ENCODE data around the gene CLCN6. TPM values are rescaled to one million over a fixed set of nuclear protein-coding genes. Genes with fewer than 3 reads are reported as not detected.

The CLCN6 gene
- total and polyA plus RNA-seq, 2 of the 8 experiments (the other 6 are each of a cell fraction or from before 2014, with no cell fraction given) = 15.7 to 26.0 TPM

DNA sequence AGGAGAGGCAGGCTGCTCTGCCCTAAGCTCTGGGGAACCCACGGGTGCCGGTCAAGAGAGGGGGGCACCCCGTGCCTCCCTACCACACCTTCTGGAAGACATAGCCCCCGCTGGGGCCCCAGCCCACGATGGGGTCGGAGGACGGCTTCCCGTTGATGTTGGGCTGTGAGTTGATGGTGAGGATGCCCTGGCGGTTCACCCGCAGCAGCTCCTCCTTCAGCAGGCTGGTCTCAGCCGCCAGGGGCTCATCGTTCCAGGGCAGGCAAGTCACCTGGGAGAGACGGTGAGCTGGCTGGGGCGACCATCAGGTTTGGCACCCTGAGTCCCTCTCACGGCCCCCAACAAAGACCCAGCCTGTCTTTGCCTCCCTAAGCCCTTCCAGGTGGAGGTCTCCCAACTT lies 12.2 kb upstream of the CLCN6 start (continued):
- TF ChIP-seq, protein P1, sequence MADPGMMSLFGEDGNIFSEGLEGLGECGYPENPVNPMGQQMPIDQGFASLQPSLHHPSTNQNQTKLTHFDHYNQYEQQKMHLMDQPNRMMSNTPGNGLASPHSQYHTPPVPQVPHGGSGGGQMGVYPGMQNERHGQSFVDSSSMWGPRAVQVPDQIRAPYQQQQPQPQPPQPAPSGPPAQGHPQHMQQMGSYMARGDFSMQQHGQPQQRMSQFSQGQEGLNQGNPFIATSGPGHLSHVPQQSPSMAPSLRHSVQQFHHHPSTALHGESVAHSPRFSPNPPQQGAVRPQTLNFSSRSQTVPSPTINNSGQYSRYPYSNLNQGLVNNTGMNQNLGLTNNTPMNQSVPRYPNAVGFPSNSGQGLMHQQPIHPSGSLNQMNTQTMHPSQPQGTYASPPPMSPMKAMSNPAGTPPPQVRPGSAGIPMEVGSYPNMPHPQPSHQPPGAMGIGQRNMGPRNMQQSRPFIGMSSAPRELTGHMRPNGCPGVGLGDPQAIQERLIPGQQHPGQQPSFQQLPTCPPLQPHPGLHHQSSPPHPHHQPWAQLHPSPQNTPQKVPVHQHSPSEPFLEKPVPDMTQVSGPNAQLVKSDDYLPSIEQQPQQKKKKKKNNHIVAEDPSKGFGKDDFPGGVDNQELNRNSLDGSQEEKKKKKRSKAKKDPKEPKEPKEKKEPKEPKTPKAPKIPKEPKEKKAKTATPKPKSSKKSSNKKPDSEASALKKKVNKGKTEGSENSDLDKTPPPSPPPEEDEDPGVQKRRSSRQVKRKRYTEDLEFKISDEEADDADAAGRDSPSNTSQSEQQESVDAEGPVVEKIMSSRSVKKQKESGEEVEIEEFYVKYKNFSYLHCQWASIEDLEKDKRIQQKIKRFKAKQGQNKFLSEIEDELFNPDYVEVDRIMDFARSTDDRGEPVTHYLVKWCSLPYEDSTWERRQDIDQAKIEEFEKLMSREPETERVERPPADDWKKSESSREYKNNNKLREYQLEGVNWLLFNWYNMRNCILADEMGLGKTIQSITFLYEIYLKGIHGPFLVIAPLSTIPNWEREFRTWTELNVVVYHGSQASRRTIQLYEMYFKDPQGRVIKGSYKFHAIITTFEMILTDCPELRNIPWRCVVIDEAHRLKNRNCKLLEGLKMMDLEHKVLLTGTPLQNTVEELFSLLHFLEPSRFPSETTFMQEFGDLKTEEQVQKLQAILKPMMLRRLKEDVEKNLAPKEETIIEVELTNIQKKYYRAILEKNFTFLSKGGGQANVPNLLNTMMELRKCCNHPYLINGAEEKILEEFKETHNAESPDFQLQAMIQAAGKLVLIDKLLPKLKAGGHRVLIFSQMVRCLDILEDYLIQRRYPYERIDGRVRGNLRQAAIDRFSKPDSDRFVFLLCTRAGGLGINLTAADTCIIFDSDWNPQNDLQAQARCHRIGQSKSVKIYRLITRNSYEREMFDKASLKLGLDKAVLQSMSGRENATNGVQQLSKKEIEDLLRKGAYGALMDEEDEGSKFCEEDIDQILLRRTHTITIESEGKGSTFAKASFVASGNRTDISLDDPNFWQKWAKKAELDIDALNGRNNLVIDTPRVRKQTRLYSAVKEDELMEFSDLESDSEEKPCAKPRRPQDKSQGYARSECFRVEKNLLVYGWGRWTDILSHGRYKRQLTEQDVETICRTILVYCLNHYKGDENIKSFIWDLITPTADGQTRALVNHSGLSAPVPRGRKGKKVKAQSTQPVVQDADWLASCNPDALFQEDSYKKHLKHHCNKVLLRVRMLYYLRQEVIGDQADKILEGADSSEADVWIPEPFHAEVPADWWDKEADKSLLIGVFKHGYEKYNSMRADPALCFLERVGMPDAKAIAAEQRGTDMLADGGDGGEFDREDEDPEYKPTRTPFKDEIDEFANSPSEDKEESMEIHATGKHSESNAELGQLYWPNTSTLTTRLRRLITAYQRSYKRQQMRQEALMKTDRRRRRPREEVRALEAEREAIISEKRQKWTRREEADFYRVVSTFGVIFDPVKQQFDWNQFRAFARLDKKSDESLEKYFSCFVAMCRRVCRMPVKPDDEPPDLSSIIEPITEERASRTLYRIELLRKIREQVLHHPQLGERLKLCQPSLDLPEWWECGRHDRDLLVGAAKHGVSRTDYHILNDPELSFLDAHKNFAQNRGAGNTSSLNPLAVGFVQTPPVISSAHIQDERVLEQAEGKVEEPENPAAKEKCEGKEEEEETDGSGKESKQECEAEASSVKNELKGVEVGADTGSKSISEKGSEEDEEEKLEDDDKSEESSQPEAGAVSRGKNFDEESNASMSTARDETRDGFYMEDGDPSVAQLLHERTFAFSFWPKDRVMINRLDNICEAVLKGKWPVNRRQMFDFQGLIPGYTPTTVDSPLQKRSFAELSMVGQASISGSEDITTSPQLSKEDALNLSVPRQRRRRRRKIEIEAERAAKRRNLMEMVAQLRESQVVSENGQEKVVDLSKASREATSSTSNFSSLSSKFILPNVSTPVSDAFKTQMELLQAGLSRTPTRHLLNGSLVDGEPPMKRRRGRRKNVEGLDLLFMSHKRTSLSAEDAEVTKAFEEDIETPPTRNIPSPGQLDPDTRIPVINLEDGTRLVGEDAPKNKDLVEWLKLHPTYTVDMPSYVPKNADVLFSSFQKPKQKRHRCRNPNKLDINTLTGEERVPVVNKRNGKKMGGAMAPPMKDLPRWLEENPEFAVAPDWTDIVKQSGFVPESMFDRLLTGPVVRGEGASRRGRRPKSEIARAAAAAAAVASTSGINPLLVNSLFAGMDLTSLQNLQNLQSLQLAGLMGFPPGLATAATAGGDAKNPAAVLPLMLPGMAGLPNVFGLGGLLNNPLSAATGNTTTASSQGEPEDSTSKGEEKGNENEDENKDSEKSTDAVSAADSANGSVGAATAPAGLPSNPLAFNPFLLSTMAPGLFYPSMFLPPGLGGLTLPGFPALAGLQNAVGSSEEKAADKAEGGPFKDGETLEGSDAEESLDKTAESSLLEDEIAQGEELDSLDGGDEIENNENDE (IDR thresholded peaks at IDR 0.05; ENCODE audit: insufficient replicate concordance, low read length) = no peak
- TF ChIP-seq GTF2F1 (IDR thresholded peaks at IDR 0.05; ENCODE audit: borderline replicate concordance, low read depth, low read length) (no peak), EP300 (IDR thresholded peaks at IDR 0.05; ENCODE audit: borderline replicate concordance in 1 of 2, low read depth in 2 of 2, low read length in 2 of 2) (no peak), RNF2 (IDR thresholded peaks at IDR 0.05; ENCODE audit: borderline replicate concordance, low read depth, low read length, missing control alignments, poor library complexity, severe bottlenecking) (no peak), SP1 (IDR thresholded peaks at IDR 0.05; ENCODE audit: low read depth, low read length) (no peak), SP4 (IDR thresholded peaks at IDR 0.05; ENCODE audit: low read length) (no peak)
